Thoracic aorta (tissue), 2 donors: Measurements from ENCODE around the gene CNGB1. TPM values are rescaled to one million over a fixed set of nuclear protein-coding genes. Genes with fewer than 3 reads are reported as not detected.

Source experiments
- ATAC-seq: fragments of 150-250 bp; one replicate; pipeline ENCODE4 v1.8.0; 2017; ENCODE audit warnings: low read depth; ENCODE audit not compliant: insufficient number of reproducible peaks, low FRiP score
- DNase-seq: peaks from one replicate; pipeline ENCODE4 v3.0.0-alpha.2; 2020; ENCODE audit warnings: low spot score
- H3K27ac ChIP-seq, 2 donors: fragments of 200-600 bp; sonication (generic); 1 replicate in 1 of 2; 2 replicates in 1 of 2; pipeline ENCODE4 v1.5.1; 2016; ENCODE audit warnings: mild to moderate bottlenecking in 2 of 2, moderate library complexity in 2 of 2
- H3K27me3 ChIP-seq: fragments of 200-600 bp; sonication (generic); replicated peaks from 2 replicates; pipeline ENCODE4 v1.6.0; 2016; ENCODE audit warnings: mild to moderate bottlenecking; ENCODE audit not compliant: insufficient read depth
- H3K36me3 ChIP-seq: fragments of 200-600 bp; sonication (generic); one replicate; pipeline ENCODE4 v1.5.1; 2016
- H3K4me1 ChIP-seq, 2 donors: fragments of 200-600 bp; sonication (generic); 1 replicate in 1 of 2; 2 replicates in 1 of 2; pipeline versions ENCODE4 v1.5.1 to v1.6.0; 2016; ENCODE audit warnings: low read depth in 2 of 2, mild to moderate bottlenecking in 1 of 2; ENCODE audit not compliant: control insufficient read depth in 1 of 2
- H3K4me3 ChIP-seq: fragments of 200-600 bp; sonication (generic); 2 replicates; pipeline ENCODE4 v1.5.1; 2016; ENCODE audit warnings: mild to moderate bottlenecking
- H3K9me3 ChIP-seq: fragments of 200-600 bp; sonication (generic); 2 replicates; pipeline ENCODE4 v1.5.1; 2016
- CTCF ChIP-seq: fragments of 200-600 bp; sonication (generic); IDR thresholded peaks from one replicate; pipeline ENCODE4 v1.5.1; 2019; ENCODE audit warnings: antibody characterized with exemption
- total RNA-seq, 2 donors: library from RNA; depleted of rRNA; stranded (reverse); fragments of >200 nt; gene quantifications; one replicate each; pipeline versions ENCODE4 v1.1.0 to v1.2.3, GENCODE V29; 2016

CNGB1 gene
- total RNA-seq, 2 donors from 2014 or later: not detected

- Histone ChIP-seq H3K9me3 (no peaks in the 10 kb centered on the region), H3K4me3 (no peak overlapping the region), H3K27me3 (no peaks in the 10 kb centered on the region), H3K27ac (no peak overlapping the region), H3K36me3 (peaks cover 22% of the 10 kb centered on the region), H3K4me1 (peaks cover 9 to 19% of the 10 kb centered on the region in 2 donors)
- no peak for DNase-seq
- TF ChIP-seq CTCF: no peak
- no peak for ATAC-seq
Measured at GRCh38 chr16:57996406-57997175, 25.7 kb upstream of the CNGB1 start.

GRCh38 chr16:57995721-57996405 lies 24.9 kb upstream of the CNGB1 start:
- peaks cover 22% of the 10 kb centered on the region for H3K36me3 ChIP-seq
- no peak for ATAC-seq
- TF ChIP-seq CTCF: no peak

GRCh38 chr16:57994778-57995177 lies 23.9 kb upstream of the CNGB1 start:
- DNase-seq (no peak), ATAC-seq (no peak)
- peaks cover 8 to 16% of the 10 kb centered on the region in 2 donors for H3K4me1 ChIP-seq
- H3K36me3 ChIP-seq: peaks cover 22% of the 10 kb centered on the region
- no peaks in the 10 kb centered on the region for H3K27me3 ChIP-seq
- TF ChIP-seq CTCF: no peak
- H3K27ac ChIP-seq: no peak overlapping the region
- H3K4me3 ChIP-seq: no peak overlapping the region
- no peaks in the 10 kb centered on the region for H3K9me3 ChIP-seq

More at GRCh38 chr16:57995721-57996405, 24.9 kb upstream of the CNGB1 start:
- no peaks in the 10 kb centered on the region for H3K9me3 ChIP-seq
- H3K4me3 ChIP-seq: no peak overlapping the region
- no peak overlapping the region for H3K27ac ChIP-seq
- H3K4me1 ChIP-seq: peaks cover 8 to 18% of the 10 kb centered on the region in 2 donors
- no peaks in the 10 kb centered on the region for H3K27me3 ChIP-seq
- no peak for DNase-seq

GRCh38 chr16:57994361-57994760 lies 23.4 kb upstream of the CNGB1 start:
- no peaks in the 10 kb centered on the region for H3K27me3 ChIP-seq
- no peak for TF ChIP-seq CTCF
- no peak overlapping the region for H3K4me3 ChIP-seq
- peaks cover 8 to 12% of the 10 kb centered on the region in 2 donors for H3K4me1 ChIP-seq
- peaks cover 22% of the 10 kb centered on the region for H3K36me3 ChIP-seq
- ATAC-seq: no peak
- DNase-seq: no peak
- H3K9me3 ChIP-seq: no peaks in the 10 kb centered on the region
- no peak overlapping the region for H3K27ac ChIP-seq

- no peaks in the 10 kb centered on the region for H3K27me3 ChIP-seq
- no peaks in the 10 kb centered on the region for H3K9me3 ChIP-seq
- TF ChIP-seq CTCF: no peak
- ATAC-seq (no peak), DNase-seq (no peak)
- H3K27ac ChIP-seq: no peak overlapping the region
- H3K4me3 ChIP-seq: no peak overlapping the region
- H3K4me1 ChIP-seq: peaks cover 4 to 8% of the 10 kb centered on the region in 2 donors
- peaks cover 22% of the 10 kb centered on the region for H3K36me3 ChIP-seq
Measured at GRCh38 chr16:57993897-57994296, 23.0 kb upstream of the CNGB1 start.
